ENCODE results near the gene LRP1B.

LRP1B gene

GRCh38 chr2:141027221-141027620, 1103.6 kb downstream of the LRP1B start:
- TF ChIP-seq, protein P1, sequence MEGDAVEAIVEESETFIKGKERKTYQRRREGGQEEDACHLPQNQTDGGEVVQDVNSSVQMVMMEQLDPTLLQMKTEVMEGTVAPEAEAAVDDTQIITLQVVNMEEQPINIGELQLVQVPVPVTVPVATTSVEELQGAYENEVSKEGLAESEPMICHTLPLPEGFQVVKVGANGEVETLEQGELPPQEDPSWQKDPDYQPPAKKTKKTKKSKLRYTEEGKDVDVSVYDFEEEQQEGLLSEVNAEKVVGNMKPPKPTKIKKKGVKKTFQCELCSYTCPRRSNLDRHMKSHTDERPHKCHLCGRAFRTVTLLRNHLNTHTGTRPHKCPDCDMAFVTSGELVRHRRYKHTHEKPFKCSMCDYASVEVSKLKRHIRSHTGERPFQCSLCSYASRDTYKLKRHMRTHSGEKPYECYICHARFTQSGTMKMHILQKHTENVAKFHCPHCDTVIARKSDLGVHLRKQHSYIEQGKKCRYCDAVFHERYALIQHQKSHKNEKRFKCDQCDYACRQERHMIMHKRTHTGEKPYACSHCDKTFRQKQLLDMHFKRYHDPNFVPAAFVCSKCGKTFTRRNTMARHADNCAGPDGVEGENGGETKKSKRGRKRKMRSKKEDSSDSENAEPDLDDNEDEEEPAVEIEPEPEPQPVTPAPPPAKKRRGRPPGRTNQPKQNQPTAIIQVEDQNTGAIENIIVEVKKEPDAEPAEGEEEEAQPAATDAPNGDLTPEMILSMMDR (IDR thresholded peaks at IDR 0.05; ENCODE audit: low read depth, low read length, missing control alignments): no peak
- DNase-seq (ENCODE audit: low read depth): no peak
- no peak overlapping the region for H3K4me3 ChIP-seq (ENCODE audit: low read depth, low read length)

DNA sequence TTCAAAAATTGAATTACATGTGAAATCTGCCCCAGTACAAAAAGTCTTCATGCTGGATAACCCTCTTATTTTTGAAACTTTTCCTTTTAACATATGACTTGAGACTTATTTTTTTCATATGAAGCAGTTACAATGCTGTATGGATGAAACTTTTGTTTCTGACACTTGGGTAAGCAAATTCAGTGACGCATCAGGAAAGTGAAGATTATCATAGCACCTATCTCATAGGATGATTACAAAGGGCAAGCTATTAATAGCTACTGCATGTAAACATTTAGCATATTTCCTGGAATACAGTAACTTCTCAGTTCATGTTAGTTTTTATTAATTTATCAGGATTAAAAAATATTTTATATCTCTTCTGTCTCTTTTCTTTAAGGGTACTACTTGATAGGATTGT, 1109.2 kb downstream of the LRP1B start:
- no peak for DNase-seq (ENCODE audit: low read depth)
- TF ChIP-seq, protein P1 (IDR thresholded peaks at IDR 0.05; ENCODE audit: low read depth, low read length, missing control alignments): no peak
- no peak overlapping the region for H3K4me3 ChIP-seq (ENCODE audit: low read depth, low read length)

GRCh38 chr2:141021109-141021508, 1109.7 kb downstream of the LRP1B start:
- no peak overlapping the region for H3K4me3 ChIP-seq (ENCODE audit: low read depth, low read length)
- TF ChIP-seq, protein P1 (IDR thresholded peaks at IDR 0.05; ENCODE audit: low read depth, low read length, missing control alignments): no peak
- DNase-seq (ENCODE audit: low read depth): no peak

- TF ChIP-seq, protein P1 (IDR thresholded peaks at IDR 0.05; ENCODE audit: low read depth, low read length, missing control alignments): no peak
- DNase-seq (ENCODE audit: low read depth): no peak
- no peak overlapping the region for H3K4me3 ChIP-seq (ENCODE audit: low read depth, low read length)
Measured at GRCh38 chr2:141020346-141020745, 1110.5 kb downstream of the LRP1B start.

- TF ChIP-seq, protein P1 (IDR thresholded peaks at IDR 0.05; ENCODE audit: low read depth, low read length, missing control alignments): no peak
- DNase-seq (ENCODE audit: low read depth): no peak
- no peak overlapping the region for H3K4me3 ChIP-seq (ENCODE audit: low read depth, low read length)
Measured at GRCh38 chr2:141015341-141016047, 1115.3 kb downstream of the LRP1B start.

GRCh38 chr2:141003967-141004657, 1126.7 kb downstream of the LRP1B start:
- no peak overlapping the region for H3K4me3 ChIP-seq (ENCODE audit: low read depth, low read length)
- TF ChIP-seq, protein P1 (IDR thresholded peaks at IDR 0.05; ENCODE audit: low read depth, low read length, missing control alignments): no peak

More at GRCh38 chr2:141003967-141004657, 1126.7 kb downstream of the LRP1B start:
- no peak for DNase-seq (ENCODE audit: low read depth)

Data from GM12864 (cell line).